Parathyroid adenoma (tissue), 2 donors: ENCODE results near the gene ADH4.
"Not testable (repeated sequence)": the region's sequence is repeated elsewhere in the genome, so short reads cannot be mapped to it uniquely, and the experiment has no call there.

Experiments
- H2AFZ ChIP-seq: fragments of 300-600 bp; sonication (generic); one replicate; pipeline ENCODE4 v1.7.0; 2017; ENCODE audit warnings: antibody characterized with exemption, mild to moderate bottlenecking
- H3K27ac ChIP-seq: fragments of 300-600 bp; sonication (generic); one replicate; pipeline ENCODE4 v1.7.0; 2017
- H3K27me3 ChIP-seq: fragments of 300-600 bp; sonication (generic); one replicate; pipeline ENCODE4 v1.7.0; 2017; ENCODE audit warnings: low read length; ENCODE audit not compliant: control insufficient read depth, insufficient read depth
- H3K36me3 ChIP-seq: fragments of 300-600 bp; sonication (generic); one replicate; pipeline ENCODE4 v1.7.0; 2017; ENCODE audit warnings: low read length; ENCODE audit not compliant: control insufficient read depth, insufficient read depth
- H3K4me1 ChIP-seq: fragments of 300-600 bp; sonication (generic); one replicate; pipeline ENCODE4 v1.7.0; 2017; ENCODE audit warnings: control low read depth
- H3K4me2 ChIP-seq: fragments of 300-600 bp; sonication (generic); one replicate; pipeline ENCODE4 v1.7.0; 2017; ENCODE audit warnings: low read length
- H3K4me3 ChIP-seq: fragments of 300-600 bp; sonication (generic); one replicate; pipeline ENCODE4 v1.7.0; 2017; ENCODE audit warnings: low read depth, low read length
- H3K79me2 ChIP-seq: fragments of 300-600 bp; sonication (generic); one replicate; pipeline ENCODE4 v1.7.0; 2017; ENCODE audit warnings: control low read depth
- H3K9ac ChIP-seq: fragments of 300-600 bp; sonication (generic); one replicate; pipeline ENCODE4 v1.7.0; 2017; ENCODE audit warnings: mild to moderate bottlenecking
- H3K9me3 ChIP-seq: fragments of 300-600 bp; sonication (generic); one replicate; pipeline ENCODE4 v1.7.0; 2017; ENCODE audit warnings: low read length; ENCODE audit not compliant: control insufficient read depth
- TF ChIP-seq, protein P1 (sequence below): fragments of 300-600 bp; sonication (generic); IDR thresholded peaks from one replicate; pipeline ENCODE4 v1.7.0; 2017; ENCODE audit warnings: antibody characterized with exemption, mild to moderate bottlenecking
- donor health status: primary hyperparathyroidism.

Gene ADH4

DNA sequence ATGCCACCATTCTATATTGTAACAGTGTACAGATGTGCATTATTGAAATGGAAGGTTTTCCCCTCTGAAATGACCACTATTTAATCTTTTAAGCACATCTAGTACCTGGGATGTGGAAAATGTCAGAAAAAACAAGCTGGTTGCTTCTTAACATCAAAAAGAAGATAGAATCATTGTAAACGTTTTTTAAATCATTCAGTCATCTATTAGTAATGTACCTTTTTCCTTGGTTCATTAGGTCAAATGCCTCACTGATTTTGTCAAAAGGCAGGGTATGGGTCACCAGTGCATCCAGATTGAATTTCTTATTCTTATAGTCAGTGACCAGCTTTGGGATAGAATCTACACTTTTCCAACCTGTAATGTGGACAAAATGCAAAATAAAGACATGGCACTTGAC lies 17.7 kb downstream of the ADH4 start:
- TF ChIP-seq, protein P1, sequence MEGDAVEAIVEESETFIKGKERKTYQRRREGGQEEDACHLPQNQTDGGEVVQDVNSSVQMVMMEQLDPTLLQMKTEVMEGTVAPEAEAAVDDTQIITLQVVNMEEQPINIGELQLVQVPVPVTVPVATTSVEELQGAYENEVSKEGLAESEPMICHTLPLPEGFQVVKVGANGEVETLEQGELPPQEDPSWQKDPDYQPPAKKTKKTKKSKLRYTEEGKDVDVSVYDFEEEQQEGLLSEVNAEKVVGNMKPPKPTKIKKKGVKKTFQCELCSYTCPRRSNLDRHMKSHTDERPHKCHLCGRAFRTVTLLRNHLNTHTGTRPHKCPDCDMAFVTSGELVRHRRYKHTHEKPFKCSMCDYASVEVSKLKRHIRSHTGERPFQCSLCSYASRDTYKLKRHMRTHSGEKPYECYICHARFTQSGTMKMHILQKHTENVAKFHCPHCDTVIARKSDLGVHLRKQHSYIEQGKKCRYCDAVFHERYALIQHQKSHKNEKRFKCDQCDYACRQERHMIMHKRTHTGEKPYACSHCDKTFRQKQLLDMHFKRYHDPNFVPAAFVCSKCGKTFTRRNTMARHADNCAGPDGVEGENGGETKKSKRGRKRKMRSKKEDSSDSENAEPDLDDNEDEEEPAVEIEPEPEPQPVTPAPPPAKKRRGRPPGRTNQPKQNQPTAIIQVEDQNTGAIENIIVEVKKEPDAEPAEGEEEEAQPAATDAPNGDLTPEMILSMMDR = no peak
- H3K27ac ChIP-seq = no peak overlapping the region
- no peaks in the 10 kb centered on the region for H3K9me3 ChIP-seq
- H2AFZ ChIP-seq = no peak overlapping the region
- no peak overlapping the region for H3K4me2 ChIP-seq
- H3K4me3 ChIP-seq = no peak overlapping the region
- no peaks in the 10 kb centered on the region for H3K79me2 ChIP-seq
- no peaks in the 10 kb centered on the region for H3K27me3 ChIP-seq
- no peak overlapping the region for H3K9ac ChIP-seq
- H3K36me3 ChIP-seq = no peaks in the 10 kb centered on the region
- no peaks in the 10 kb centered on the region for H3K4me1 ChIP-seq

DNA sequence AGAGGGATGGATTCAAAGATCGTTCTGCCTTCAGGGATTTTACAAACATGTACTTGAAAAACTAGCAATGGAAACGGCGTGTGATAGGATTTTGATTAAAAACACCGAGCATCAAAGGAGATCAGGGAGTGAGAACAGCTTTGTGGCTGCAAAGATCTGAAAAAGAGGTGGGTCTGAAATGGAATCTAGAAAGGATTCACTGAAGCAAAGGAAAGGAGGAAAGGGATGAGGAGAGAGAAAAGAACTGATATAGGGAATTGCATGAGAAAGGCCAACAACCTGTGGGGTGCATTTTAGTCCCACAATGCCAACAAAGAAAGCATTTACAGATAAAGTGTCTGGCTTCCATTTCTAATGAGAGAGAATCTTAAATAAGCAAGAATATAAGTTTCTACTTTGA lies 23.1 kb downstream of the ADH4 start:
- Histone ChIP-seq H2AFZ (no peak overlapping the region), H3K27me3 (no peaks in the 10 kb centered on the region), H3K4me1 (no peaks in the 10 kb centered on the region), H3K36me3 (no peaks in the 10 kb centered on the region), H3K9me3 (no peaks in the 10 kb centered on the region), H3K79me2 (no peaks in the 10 kb centered on the region), H3K9ac (no peak overlapping the region), H3K27ac (no peak overlapping the region), H3K4me3 (no peak overlapping the region), H3K4me2 (no peak overlapping the region)
- TF ChIP-seq, protein P1 = no peak

GRCh38 chr4:99120501-99120900 lies 23.6 kb downstream of the ADH4 start:
- Histone ChIP-seq H3K36me3 (no peaks in the 10 kb centered on the region), H3K9ac (no peak overlapping the region), H3K27me3 (no peaks in the 10 kb centered on the region), H3K4me3 (no peak overlapping the region), H3K4me1 (no peaks in the 10 kb centered on the region), H2AFZ (no peak overlapping the region), H3K27ac (no peak overlapping the region), H3K79me2 (no peaks in the 10 kb centered on the region), H3K9me3 (no peaks in the 10 kb centered on the region), H3K4me2 (no peak overlapping the region)
- TF ChIP-seq, protein P1 = no peak

DNA sequence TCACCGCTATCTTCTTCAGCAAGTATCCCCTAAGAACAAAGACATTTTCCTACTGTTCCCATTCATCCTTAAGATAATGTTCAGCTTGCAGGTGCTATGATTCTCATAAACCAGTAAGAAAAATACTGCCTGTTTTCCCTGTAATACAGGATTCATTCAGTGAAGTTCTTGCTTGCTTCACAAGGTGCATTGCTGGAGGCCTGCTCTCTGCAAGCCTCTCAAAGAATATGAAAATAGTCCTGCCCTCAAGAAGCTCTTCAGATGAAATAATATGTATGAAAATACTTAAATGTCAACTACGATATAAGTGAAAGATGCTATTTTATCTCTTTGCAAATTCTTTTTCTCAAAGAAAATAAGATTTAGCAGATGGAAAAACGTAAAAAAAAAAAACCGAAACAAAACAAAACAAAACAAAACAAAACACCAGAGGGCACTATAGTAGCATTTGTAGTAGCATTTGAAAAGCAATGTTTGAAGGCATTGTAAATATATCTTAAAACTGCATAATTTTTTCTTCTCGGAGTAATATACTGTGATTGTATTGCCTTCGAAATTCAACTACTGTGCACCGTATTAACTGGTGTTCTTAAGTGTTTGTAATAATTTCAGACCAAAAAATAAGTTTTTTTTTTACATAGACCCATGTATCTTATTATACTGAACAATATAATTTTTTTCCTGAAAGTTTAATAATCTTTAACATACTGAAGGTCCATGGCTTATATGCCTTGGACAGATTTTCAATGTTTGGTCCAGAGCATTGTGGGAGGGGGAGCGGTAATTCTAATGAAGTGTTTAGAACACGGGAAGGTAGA lies 26.0 kb downstream of the ADH4 start:
- H3K4me2 ChIP-seq = no peak overlapping the region
- H3K9me3 ChIP-seq = no peaks in the 10 kb centered on the region
- no peaks in the 10 kb centered on the region for H3K4me1 ChIP-seq
- no peaks in the 10 kb centered on the region for H3K36me3 ChIP-seq
- no peak overlapping the region for H3K4me3 ChIP-seq
- H3K9ac ChIP-seq = no peak overlapping the region
- no peaks in the 10 kb centered on the region for H3K79me2 ChIP-seq
- H3K27me3 ChIP-seq = no peaks in the 10 kb centered on the region
- no peak overlapping the region for H2AFZ ChIP-seq
- TF ChIP-seq, protein P1 = no peak
- no peak overlapping the region for H3K27ac ChIP-seq

DNA sequence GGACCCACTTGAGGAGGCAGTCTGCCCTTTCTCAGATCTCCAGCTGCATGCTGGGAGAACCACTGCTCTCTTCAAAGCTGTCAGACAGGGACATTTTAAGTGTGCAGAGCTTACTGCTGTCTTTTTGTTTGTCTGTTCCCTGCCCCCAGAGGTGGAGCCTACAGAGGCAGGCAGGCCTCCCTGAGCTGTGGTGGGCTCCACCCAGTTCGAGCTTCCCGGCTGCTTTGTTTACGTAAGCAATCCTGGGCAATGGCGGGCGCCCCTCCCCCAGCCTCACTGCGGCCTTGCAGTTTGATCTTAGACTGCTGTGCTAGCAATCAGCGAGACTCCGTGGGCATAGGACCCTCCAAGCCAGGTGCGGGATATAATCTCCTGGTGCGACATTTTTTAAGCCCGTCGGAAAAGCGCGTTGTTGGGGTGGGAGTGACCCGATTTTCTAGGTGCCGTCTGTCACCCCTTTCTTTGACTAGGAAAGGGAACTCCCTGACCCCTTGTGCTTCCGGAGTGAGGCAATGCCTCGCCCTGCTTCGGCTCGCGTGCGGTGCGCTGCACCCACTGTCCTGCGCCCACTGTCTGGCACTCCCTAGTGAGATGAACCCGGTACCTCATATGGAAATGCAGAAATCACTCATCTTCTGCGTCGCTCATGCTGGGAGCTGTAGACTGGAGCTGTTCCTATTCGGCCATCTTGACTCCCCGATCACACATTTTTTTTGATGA lies 26.8 kb downstream of the ADH4 start:
- not testable (repeated sequence) for H3K4me2 ChIP-seq, H3K27ac ChIP-seq, H3K4me3 ChIP-seq, H3K79me2 ChIP-seq, H2AFZ ChIP-seq, H3K36me3 ChIP-seq, H3K9me3 ChIP-seq, H3K9ac ChIP-seq, H3K27me3 ChIP-seq, H3K4me1 ChIP-seq

DNA sequence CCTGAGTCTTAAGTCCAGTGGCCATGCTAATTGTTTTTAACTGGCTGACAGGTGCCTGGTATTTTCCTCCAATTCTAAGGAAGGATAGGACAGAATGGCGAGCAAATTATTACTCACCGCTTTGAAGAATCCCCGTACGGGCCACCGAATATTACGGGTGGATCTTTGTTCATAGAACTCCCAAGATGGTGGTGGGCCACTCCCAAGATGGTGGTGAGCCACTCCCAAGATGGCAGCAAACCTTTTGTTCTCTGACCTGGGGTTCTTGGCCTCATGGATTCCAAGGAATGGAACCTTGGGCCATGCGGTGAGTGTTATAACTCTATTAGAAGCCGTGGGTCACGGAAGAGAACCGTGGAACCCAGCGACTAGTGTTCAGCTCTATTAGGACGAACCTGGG lies 34.8 kb downstream of the ADH4 start:
- H3K27me3 ChIP-seq, H3K27ac ChIP-seq, H3K9me3 ChIP-seq, H3K9ac ChIP-seq, H2AFZ ChIP-seq, H3K4me3 ChIP-seq, H3K4me2 ChIP-seq, H3K4me1 ChIP-seq, H3K79me2 ChIP-seq, H3K36me3 ChIP-seq: not testable (repeated sequence)
